Mammary epithelial cell (primary cell): ENCODE results near the gene SEMA5A.

Source experiments
- EZH2 ChIP-seq: IDR thresholded peaks from 2 replicates; pipeline ENCODE4 v1.6.1; 2012; ENCODE audit warnings: low read length, inconsistent platforms, borderline replicate concordance
- TF ChIP-seq, protein P1 (sequence below), 2 donors: IDR thresholded peaks in 1 of 2; conservative IDR thresholded peaks in 1 of 2; 2 replicates each; pipeline ENCODE4 v1.5.1; 2011 to 2012; ENCODE audit warnings: inconsistent platforms in 2 of 2, low read length in 2 of 2, mild to moderate bottlenecking in 2 of 2, control low read depth in 1 of 2, low read depth in 1 of 2; ENCODE audit not compliant: insufficient read depth in 1 of 2; ENCODE audit errors: extremely low read depth in 1 of 2

DNA sequence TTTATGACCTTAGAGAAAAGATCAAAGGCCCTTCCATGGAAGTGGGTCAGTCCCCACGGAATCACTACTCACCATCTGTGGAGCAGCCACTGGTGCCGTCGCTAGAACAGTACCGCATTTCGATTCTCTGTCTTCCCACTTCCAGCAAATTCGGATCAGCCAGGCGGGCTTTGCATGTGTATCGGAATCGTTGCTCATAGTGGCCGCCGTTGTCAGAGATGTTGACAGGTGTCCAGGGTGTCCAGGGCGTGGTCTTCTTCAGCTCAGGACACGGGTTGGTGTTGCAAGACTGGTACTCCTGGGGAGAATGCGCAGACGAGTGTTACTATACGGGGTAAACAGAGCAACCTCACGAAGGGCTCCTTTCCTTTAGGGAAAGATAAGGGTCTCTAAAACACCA, 479.5 kb downstream of the SEMA5A start:
- TF ChIP-seq, protein P1, sequence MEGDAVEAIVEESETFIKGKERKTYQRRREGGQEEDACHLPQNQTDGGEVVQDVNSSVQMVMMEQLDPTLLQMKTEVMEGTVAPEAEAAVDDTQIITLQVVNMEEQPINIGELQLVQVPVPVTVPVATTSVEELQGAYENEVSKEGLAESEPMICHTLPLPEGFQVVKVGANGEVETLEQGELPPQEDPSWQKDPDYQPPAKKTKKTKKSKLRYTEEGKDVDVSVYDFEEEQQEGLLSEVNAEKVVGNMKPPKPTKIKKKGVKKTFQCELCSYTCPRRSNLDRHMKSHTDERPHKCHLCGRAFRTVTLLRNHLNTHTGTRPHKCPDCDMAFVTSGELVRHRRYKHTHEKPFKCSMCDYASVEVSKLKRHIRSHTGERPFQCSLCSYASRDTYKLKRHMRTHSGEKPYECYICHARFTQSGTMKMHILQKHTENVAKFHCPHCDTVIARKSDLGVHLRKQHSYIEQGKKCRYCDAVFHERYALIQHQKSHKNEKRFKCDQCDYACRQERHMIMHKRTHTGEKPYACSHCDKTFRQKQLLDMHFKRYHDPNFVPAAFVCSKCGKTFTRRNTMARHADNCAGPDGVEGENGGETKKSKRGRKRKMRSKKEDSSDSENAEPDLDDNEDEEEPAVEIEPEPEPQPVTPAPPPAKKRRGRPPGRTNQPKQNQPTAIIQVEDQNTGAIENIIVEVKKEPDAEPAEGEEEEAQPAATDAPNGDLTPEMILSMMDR (conservative IDR thresholded peaks at IDR 0.05 in 1 of 2, IDR thresholded peaks at IDR 0.05 in 1 of 2; ENCODE audit: extremely low read depth in 1 of 2, insufficient read depth in 1 of 2, low read depth in 1 of 2, low read length in 2 of 2), result no peak
- no peak for TF ChIP-seq EZH2
